A673 (cell line): ENCODE data around the gene MIGA1. TPM values are rescaled to one million over a fixed set of nuclear protein-coding genes. Genes with fewer than 3 reads are reported as not detected.

Experiments
- BruUV-seq: library from RNA; stranded (reverse); fragments of 400-500 nt; replicated peaks from 2 replicates; lab custom pipeline; 2021; lab: Mats Ljungman, UMichigan
- CTCF ChIA-PET: fragments of 300-600 bp; sonication (Branson Sonifier 250); formaldehyde crosslinking; loops from one replicate; lab custom pipeline; 2022; ENCODE audit warnings: antibody characterized with exemption; lab: Charles Lee
- POLR2A ChIA-PET: fragments of 300-600 bp; sonication (Branson Sonifier 250); formaldehyde crosslinking; loops from one replicate; lab custom pipeline; 2022; ENCODE audit warnings: antibody characterized with exemption; ENCODE audit not compliant: low non-redundant PET; lab: Charles Lee
- DNase-seq: peaks from one replicate; pipeline ENCODE4 v3.0.0-alpha.2; 2015; ENCODE audit warnings: low spot score
- H3K27ac ChIP-seq: fragments of 200-600 bp; sonication (generic); 2 replicates; pipeline ENCODE4 v1.5.1; 2016; ENCODE audit warnings: mixed run types, low read depth, mild to moderate bottlenecking, mixed read lengths, antibody characterized with exemption, low read length; ENCODE audit not compliant: poor library complexity, severe bottlenecking
- H3K27me3 ChIP-seq: fragments of 200-600 bp; sonication (generic); replicated peaks from 2 replicates; pipeline ENCODE4 v1.6.1; 2017; ENCODE audit warnings: mixed run types, low read depth, mild to moderate bottlenecking, mixed read lengths, antibody characterized with exemption, low read length; ENCODE audit not compliant: insufficient read depth, poor library complexity
- H3K36me3 ChIP-seq: fragments of 200-600 bp; sonication (generic); 2 replicates; pipeline ENCODE4 v1.6.1; 2016; ENCODE audit warnings: mixed run types, mild to moderate bottlenecking, mixed read lengths, antibody characterized with exemption, low read length; ENCODE audit not compliant: insufficient read depth, poor library complexity, severe bottlenecking
- H3K4me1 ChIP-seq: fragments of 200-600 bp; sonication (generic); 2 replicates; pipeline ENCODE4 v1.6.1; 2017; ENCODE audit warnings: mixed run types, mild to moderate bottlenecking, mixed read lengths, antibody characterized with exemption, low read length; ENCODE audit not compliant: insufficient read depth, poor library complexity, severe bottlenecking
- H3K4me3 ChIP-seq: fragments of 200-600 bp; sonication (generic); 2 replicates; pipeline ENCODE4 v1.5.1; 2016; ENCODE audit warnings: low read depth, mixed run types, mild to moderate bottlenecking, mixed read lengths, low read length; ENCODE audit not compliant: poor library complexity, severe bottlenecking
- H3K9me3 ChIP-seq: fragments of 200-600 bp; sonication (generic); 2 replicates; pipeline ENCODE4 v1.6.1; 2016; ENCODE audit warnings: mixed run types, low read depth, mild to moderate bottlenecking, mixed read lengths, antibody characterized with exemption, low read length; ENCODE audit not compliant: poor library complexity, severe bottlenecking
- EZH2 ChIP-seq: fragments of 200-600 bp; sonication (generic); IDR thresholded peaks from 2 replicates; pipeline ENCODE4 v1.6.1; 2017; ENCODE audit warnings: borderline replicate concordance, low read depth, mild to moderate bottlenecking, mixed read lengths, antibody characterized with exemption, low read length; ENCODE audit not compliant: poor library complexity, severe bottlenecking
- intact Hi-C: fragments of 100-400 bp; cut with micrococcal nuclease; formaldehyde crosslinking; loops from one replicate; pipeline ENCODE4 v1.10.0; 2022; ENCODE audit not compliant: unreplicated experiment
- total RNA-seq: library from RNA; stranded (reverse); gene quantifications from 2 replicates; pipeline ENCODE4 v1.2.3, GENCODE V29; 2021
- TF ChIP-seq, protein P1 (sequence below): fragments of 300-800, 200-600 bp; sonication (generic); conservative IDR thresholded peaks from 2 replicates; pipeline ENCODE4 v1.5.1; 2017; ENCODE audit warnings: low read depth, mild to moderate bottlenecking, antibody characterized with exemption, low read length, moderate library complexity, mixed read lengths

MIGA1 gene
- total RNA-seq, 1 experiment from 2014 or later = 14.1 TPM

DNA sequence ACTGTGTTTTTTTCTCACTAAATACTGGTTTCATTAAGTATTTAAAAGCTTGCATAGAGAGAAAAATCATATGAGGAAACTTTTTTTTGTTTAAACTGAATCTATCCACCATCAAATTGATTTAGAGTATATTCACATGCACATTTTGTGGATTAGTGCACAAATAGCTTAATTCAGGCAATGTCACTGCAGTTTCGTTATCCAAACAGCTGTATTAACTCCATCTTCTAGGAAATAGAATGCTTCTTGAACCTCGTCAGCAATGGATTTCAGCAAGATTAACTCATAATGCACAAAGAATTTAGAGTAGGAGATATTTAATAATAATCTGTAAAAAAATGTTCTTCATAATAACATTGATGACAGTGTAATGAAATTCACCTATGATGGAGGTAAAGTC is 146.5 kb downstream of the MIGA1 start:
- ChIA-PET POLR2A (no interaction called here), CTCF (no interaction called here)
- intact Hi-C loops = no loop called here
- TF ChIP-seq, protein P1, sequence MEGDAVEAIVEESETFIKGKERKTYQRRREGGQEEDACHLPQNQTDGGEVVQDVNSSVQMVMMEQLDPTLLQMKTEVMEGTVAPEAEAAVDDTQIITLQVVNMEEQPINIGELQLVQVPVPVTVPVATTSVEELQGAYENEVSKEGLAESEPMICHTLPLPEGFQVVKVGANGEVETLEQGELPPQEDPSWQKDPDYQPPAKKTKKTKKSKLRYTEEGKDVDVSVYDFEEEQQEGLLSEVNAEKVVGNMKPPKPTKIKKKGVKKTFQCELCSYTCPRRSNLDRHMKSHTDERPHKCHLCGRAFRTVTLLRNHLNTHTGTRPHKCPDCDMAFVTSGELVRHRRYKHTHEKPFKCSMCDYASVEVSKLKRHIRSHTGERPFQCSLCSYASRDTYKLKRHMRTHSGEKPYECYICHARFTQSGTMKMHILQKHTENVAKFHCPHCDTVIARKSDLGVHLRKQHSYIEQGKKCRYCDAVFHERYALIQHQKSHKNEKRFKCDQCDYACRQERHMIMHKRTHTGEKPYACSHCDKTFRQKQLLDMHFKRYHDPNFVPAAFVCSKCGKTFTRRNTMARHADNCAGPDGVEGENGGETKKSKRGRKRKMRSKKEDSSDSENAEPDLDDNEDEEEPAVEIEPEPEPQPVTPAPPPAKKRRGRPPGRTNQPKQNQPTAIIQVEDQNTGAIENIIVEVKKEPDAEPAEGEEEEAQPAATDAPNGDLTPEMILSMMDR = no peak
- TF ChIP-seq EZH2 = no peak
- no peak overlapping the region for H3K27ac ChIP-seq
- H3K9me3 ChIP-seq = no peaks in the 10 kb centered on the region
- no peak for DNase-seq
- peak overlapping the region; percentile 17 for H3K4me3 ChIP-seq
- BruUV-seq = no TSS peak
- H3K36me3 ChIP-seq = no peaks in the 10 kb centered on the region
- no peaks in the 10 kb centered on the region for H3K4me1 ChIP-seq
- H3K27me3 ChIP-seq = no peaks in the 10 kb centered on the region

DNA sequence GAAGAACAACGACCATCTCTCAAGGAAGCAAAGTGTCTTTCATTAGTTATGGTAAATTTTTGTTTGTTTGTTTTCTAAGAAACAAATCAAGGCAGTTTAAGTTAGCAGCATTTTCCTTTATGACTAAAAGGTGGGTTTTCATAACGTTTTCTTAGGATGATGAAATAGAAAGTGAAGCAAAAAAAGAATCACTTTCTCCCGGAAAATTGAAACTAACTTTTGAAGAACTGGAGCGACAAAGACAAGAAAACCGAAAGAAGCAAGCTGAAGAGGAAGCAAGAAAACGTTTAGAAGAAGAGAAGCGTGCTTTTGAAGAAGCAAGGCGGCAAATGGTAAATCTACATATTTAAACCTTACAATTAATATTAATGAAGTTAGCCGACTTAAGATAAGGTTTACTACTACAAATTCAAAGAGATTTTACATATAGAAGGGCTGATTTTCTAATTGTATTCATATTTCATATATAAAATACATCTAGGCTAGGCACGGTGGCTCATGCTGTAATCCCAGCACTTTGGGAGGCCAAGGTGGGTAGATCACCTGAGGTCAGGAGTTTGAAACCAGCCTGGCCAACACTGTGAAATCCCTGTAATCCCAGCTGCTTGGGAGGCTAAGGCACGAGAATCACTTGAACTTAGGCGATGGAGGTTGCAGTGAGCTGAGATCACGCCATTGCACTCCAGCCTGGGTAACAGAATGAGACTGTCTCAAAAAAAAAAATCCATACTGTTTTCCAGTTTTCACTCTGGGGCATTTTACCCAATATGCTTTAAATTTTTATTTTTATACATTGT is 147.3 kb downstream of the MIGA1 start:
- Histone ChIP-seq H3K36me3 (no peaks in the 10 kb centered on the region), H3K9me3 (no peaks in the 10 kb centered on the region), H3K27me3 (no peaks in the 10 kb centered on the region), H3K4me1 (no peaks in the 10 kb centered on the region), H3K27ac (no peak overlapping the region), H3K4me3 (peak overlapping the region; percentile 17)
- DNase-seq = no peak
- BruUV-seq = no TSS peak
- ChIA-PET POLR2A (no interaction called here), CTCF (no interaction called here)
- intact Hi-C loops = no loop called here
- TF ChIP-seq, protein P1 = no peak
- TF ChIP-seq EZH2 = no peak

DNA sequence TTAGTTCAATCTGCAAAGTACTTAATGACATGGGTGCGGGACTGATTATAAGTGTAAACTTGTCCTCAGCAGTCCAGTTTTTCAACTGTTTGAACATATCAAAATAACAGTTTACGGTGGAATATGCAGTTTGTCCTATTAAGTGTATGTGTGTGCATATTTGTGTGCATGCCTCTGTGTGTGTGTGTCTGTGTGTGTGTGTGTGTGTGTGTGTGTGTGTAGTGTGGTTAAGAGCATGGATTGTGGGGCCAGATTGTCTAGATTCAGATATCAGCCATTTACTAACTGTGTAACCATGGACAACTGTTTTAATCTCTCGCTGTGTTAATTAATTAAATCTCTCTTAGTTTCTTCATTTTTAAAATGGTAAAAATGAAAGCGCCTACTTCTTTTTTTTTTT is 148.0 kb downstream of the MIGA1 start:
- Histone ChIP-seq H3K27me3 (no peaks in the 10 kb centered on the region), H3K27ac (no peak overlapping the region), H3K4me1 (no peaks in the 10 kb centered on the region), H3K36me3 (no peaks in the 10 kb centered on the region), H3K4me3 (no peak overlapping the region), H3K9me3 (no peaks in the 10 kb centered on the region)
- BruUV-seq = no TSS peak
- ChIA-PET POLR2A (no interaction called here), CTCF (no interaction called here)
- intact Hi-C loops = no loop called here
- TF ChIP-seq, protein P1 = no peak
- no peak for TF ChIP-seq EZH2
- no peak for DNase-seq

Other genes starting within 250 kb of the MIGA1 start
- gene ZZZ3, start 97.0 kb upstream of the MIGA1 start, total RNA-seq = 54.6 and 68.8 TPM in 2 replicates
- 90.9 and 103 TPM in 2 replicates for gene USP33, start 19.8 kb upstream of the MIGA1 start, total RNA-seq
- 0.45 and 0.70 TPM in 2 replicates for gene NEXN, start 109.0 kb downstream of the MIGA1 start, total RNA-seq
- gene FUBP1, start 199.4 kb downstream of the MIGA1 start, total RNA-seq = 195 and 213 TPM in 2 replicates
- gene DNAJB4, start 225.3 kb downstream of the MIGA1 start, total RNA-seq = 28.3 and 34.5 TPM in 2 replicates